ENCODE measurements around the gene JAZF1.

GRCh38 chr7:27910326-27910725, 270.3 kb downstream of the JAZF1 start:
- TF ChIP-seq CTCF (IDR thresholded peaks at IDR 0.05) (no peak), POLR2A (IDR thresholded peaks at IDR 0.05) (no peak)
